OCI-LY1 (cell line): Measurements from ENCODE around the gene MUC7.
"Not testable (repeated sequence)": the region's sequence is repeated elsewhere in the genome, so short reads cannot be mapped to it uniquely, and the experiment has no call there.

Source experiments
- EZH2 ChIP-seq: fragments of 200-600 bp; sonication (generic), shearing (Covaris generic); IDR thresholded peaks from 2 replicates; pipeline ENCODE4 v1.8.0; 2017; ENCODE audit warnings: borderline replicate concordance, mixed run types, mild to moderate bottlenecking, antibody characterized with exemption, low read length, moderate library complexity, mixed read lengths
- TF ChIP-seq, protein P1 (sequence below): fragments of 200-600 bp; sonication (generic), shearing (Covaris generic); IDR thresholded peaks from 2 replicates; pipeline ENCODE4 v1.5.1; 2017; ENCODE audit warnings: mild to moderate bottlenecking, antibody characterized with exemption, low read length, moderate library complexity, mixed read lengths

GRCh38 chr4:70501838-70502237 is 29.8 kb downstream of the MUC7 start:
- TF ChIP-seq, protein P1, sequence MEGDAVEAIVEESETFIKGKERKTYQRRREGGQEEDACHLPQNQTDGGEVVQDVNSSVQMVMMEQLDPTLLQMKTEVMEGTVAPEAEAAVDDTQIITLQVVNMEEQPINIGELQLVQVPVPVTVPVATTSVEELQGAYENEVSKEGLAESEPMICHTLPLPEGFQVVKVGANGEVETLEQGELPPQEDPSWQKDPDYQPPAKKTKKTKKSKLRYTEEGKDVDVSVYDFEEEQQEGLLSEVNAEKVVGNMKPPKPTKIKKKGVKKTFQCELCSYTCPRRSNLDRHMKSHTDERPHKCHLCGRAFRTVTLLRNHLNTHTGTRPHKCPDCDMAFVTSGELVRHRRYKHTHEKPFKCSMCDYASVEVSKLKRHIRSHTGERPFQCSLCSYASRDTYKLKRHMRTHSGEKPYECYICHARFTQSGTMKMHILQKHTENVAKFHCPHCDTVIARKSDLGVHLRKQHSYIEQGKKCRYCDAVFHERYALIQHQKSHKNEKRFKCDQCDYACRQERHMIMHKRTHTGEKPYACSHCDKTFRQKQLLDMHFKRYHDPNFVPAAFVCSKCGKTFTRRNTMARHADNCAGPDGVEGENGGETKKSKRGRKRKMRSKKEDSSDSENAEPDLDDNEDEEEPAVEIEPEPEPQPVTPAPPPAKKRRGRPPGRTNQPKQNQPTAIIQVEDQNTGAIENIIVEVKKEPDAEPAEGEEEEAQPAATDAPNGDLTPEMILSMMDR: not testable (repeated sequence)
- not testable (repeated sequence) for TF ChIP-seq EZH2
